Smooth muscle cell (in vitro differentiated cells): ENCODE measurements around the gene KIRREL3. TPM values are rescaled to one million over a fixed set of nuclear protein-coding genes. Genes with fewer than 3 reads are reported as not detected.

ENCODE experiments used
- DNase-seq: peaks from one replicate; lab custom pipeline; 2025; ENCODE audit not compliant: unreplicated experiment; lab: John Stamatoyannopoulos, UW
- H2AFZ ChIP-seq: fragments of 200-600 bp; sonication (generic); 2 replicates; pipeline ENCODE4 v1.6.0; 2016; ENCODE audit warnings: antibody characterized with exemption, low read depth, mild to moderate bottlenecking
- H3F3A ChIP-seq: fragments of 200-600 bp; sonication (generic); 2 replicates; pipeline ENCODE4 v1.6.0; 2017; ENCODE audit warnings: antibody characterized with exemption, low read depth
- H3K27ac ChIP-seq: fragments of 200-600 bp; sonication (generic); 2 replicates; pipeline ENCODE4 v1.5.1; 2016; ENCODE audit warnings: low read depth, mild to moderate bottlenecking
- H3K27me3 ChIP-seq: fragments of 200-600 bp; sonication (generic); 2 replicates; pipeline ENCODE4 v1.6.1; 2016; ENCODE audit warnings: low read depth, mild to moderate bottlenecking
- H3K36me3 ChIP-seq: fragments of 200-600 bp; sonication (generic); 2 replicates; pipeline ENCODE4 v1.5.1; 2016; ENCODE audit warnings: low read depth
- H3K4me1 ChIP-seq: fragments of 200-600 bp; sonication (generic); 2 replicates; pipeline ENCODE4 v1.5.1; 2016; ENCODE audit warnings: low read depth
- H3K4me2 ChIP-seq: fragments of 200-600 bp; sonication (generic); 2 replicates; pipeline ENCODE4 v1.6.0; 2016; ENCODE audit warnings: mild to moderate bottlenecking
- H3K4me3 ChIP-seq: fragments of 200-600 bp; sonication (generic); 2 replicates; pipeline ENCODE4 v1.5.1; 2016; ENCODE audit warnings: mild to moderate bottlenecking
- H3K79me2 ChIP-seq: fragments of 200-600 bp; sonication (generic); 2 replicates; pipeline ENCODE4 v1.6.0; 2016; ENCODE audit warnings: low read depth, mild to moderate bottlenecking
- H3K9ac ChIP-seq: fragments of 200-600 bp; sonication (generic); 2 replicates; pipeline ENCODE4 v1.6.0; 2016; ENCODE audit warnings: low read depth
- H3K9me3 ChIP-seq: fragments of 200-600 bp; sonication (generic); replicated peaks from 2 replicates; pipeline ENCODE4 v1.5.1; 2016; ENCODE audit warnings: low read depth
- H4K20me1 ChIP-seq: fragments of 200-600 bp; sonication (generic); 2 replicates; pipeline ENCODE4 v1.6.0; 2016; ENCODE audit warnings: low read depth
- CTCF ChIP-seq: fragments of 200-600 bp; sonication (generic); IDR thresholded peaks from 2 replicates; pipeline ENCODE4 v1.5.1; 2017; ENCODE audit warnings: borderline replicate concordance, mild to moderate bottlenecking, antibody characterized with exemption; ENCODE audit not compliant: insufficient read depth, poor library complexity, severe bottlenecking
- WGBS: methylation state at CpG from one replicate; pipeline ENCODE4 v1.1.7; 2016; ENCODE audit warnings: low lambda C conversion rate; 5-methylcytosine and 5-hydroxymethylcytosine counted together
- polyA plus RNA-seq: library from polyadenylated mRNA; unstranded; fragments of >200 nt; fragmentation: Nextera tagmentation; extraction: Ambion mirVana; gene quantifications from 2 replicates; pipeline ENCODE4 v1.2.1, GENCODE V29; 2016
- total RNA-seq: library from RNA; depleted of rRNA; stranded (reverse); fragments of >200 nt; gene quantifications from 2 replicates; pipeline ENCODE4 v1.2.3, GENCODE V29; 2014

Gene KIRREL3
- total and polyA plus RNA-seq, 2 experiments from 2014 or later = 1.2 TPM; not detected in 1

- Histone ChIP-seq H3K4me1 (peaks cover 26% of the 10 kb centered on the region), H3K27ac (no peak overlapping the region), H3K4me2 (no peak overlapping the region), H4K20me1 (no peaks in the 10 kb centered on the region), H3K9ac (no peak overlapping the region), H3K36me3 (no peaks in the 10 kb centered on the region), H3F3A (no peaks in the 10 kb centered on the region), H3K27me3 (peaks cover 4% of the 10 kb centered on the region), H3K9me3 (no peaks in the 10 kb centered on the region), H3K4me3 (no peak overlapping the region), H2AFZ (no peak overlapping the region), H3K79me2 (no peaks in the 10 kb centered on the region)
- WGBS = 81% methylated on average over 5 of the region's 5 CpGs
- DNase-seq = no peak
- TF ChIP-seq CTCF = no peak
Measured at GRCh38 chr11:126438691-126439090, 561.9 kb downstream of the KIRREL3 start.

GRCh38 chr11:126438272-126438671 lies 562.3 kb downstream of the KIRREL3 start:
- Histone ChIP-seq H3K9me3 (no peaks in the 10 kb centered on the region), H3K79me2 (no peaks in the 10 kb centered on the region), H2AFZ (no peak overlapping the region), H3K9ac (no peak overlapping the region), H3K27me3 (peaks cover 4% of the 10 kb centered on the region), H3K4me2 (no peak overlapping the region), H3K36me3 (no peaks in the 10 kb centered on the region), H3K4me3 (no peak overlapping the region), H4K20me1 (no peaks in the 10 kb centered on the region), H3K27ac (no peak overlapping the region), H3K4me1 (peaks cover 30% of the 10 kb centered on the region), H3F3A (no peaks in the 10 kb centered on the region)
- no peak for DNase-seq
- 71% methylated on average over 8 of the region's 9 CpGs for WGBS
- TF ChIP-seq CTCF = no peak

- H3K4me1 ChIP-seq = peaks cover 27% of the 10 kb centered on the region
Measured at GRCh38 chr11:126437731-126438130, 562.8 kb downstream of the KIRREL3 start.

More at GRCh38 chr11:126437731-126438130, 562.8 kb downstream of the KIRREL3 start:
- H3K4me3 ChIP-seq = no peak overlapping the region
- DNase-seq = no peak
- no peak overlapping the region for H3K4me2 ChIP-seq
- TF ChIP-seq CTCF = no peak
- no peaks in the 10 kb centered on the region for H3F3A ChIP-seq
- no peaks in the 10 kb centered on the region for H3K79me2 ChIP-seq
- H2AFZ ChIP-seq = no peak overlapping the region
- no peaks in the 10 kb centered on the region for H3K9me3 ChIP-seq
- H3K27ac ChIP-seq = no peak overlapping the region
- H3K9ac ChIP-seq = no peak overlapping the region
- 96% methylated on average over 5 of the region's 5 CpGs for WGBS
- H3K27me3 ChIP-seq = peaks cover 3% of the 10 kb centered on the region
- H4K20me1 ChIP-seq = no peaks in the 10 kb centered on the region
- no peaks in the 10 kb centered on the region for H3K36me3 ChIP-seq
